GM21576 (cell line): ENCODE results near the gene LSM12.
A peak's percentile ranks its signal among the peaks of the same experiment; 100 is the strongest.
"Not testable (repeated sequence)": the region's sequence is repeated elsewhere in the genome, so short reads cannot be mapped to it uniquely, and the experiment has no call there.

Experiments used
- ATAC-seq: cut with Tn5 transposase; IDR thresholded peaks from one replicate; pipeline ENCODE4 v1.9.1; 2021; ENCODE audit warnings: mild to moderate bottlenecking, moderate library complexity; ENCODE audit not compliant: unreplicated experiment

LSM12 gene

GRCh38 chr17:44066204-44066930 is at the start of gene LSM12:
TSS of gene LSM12 (minus strand) at chr17:44066671. CDS start at chr17:44066587, 84 bp downstream.
- ATAC-seq: peak; percentile 54

GRCh38 chr17:44115585-44116415 is 49.3 kb upstream of the LSM12 start:
- ATAC-seq: no peak

DNA sequence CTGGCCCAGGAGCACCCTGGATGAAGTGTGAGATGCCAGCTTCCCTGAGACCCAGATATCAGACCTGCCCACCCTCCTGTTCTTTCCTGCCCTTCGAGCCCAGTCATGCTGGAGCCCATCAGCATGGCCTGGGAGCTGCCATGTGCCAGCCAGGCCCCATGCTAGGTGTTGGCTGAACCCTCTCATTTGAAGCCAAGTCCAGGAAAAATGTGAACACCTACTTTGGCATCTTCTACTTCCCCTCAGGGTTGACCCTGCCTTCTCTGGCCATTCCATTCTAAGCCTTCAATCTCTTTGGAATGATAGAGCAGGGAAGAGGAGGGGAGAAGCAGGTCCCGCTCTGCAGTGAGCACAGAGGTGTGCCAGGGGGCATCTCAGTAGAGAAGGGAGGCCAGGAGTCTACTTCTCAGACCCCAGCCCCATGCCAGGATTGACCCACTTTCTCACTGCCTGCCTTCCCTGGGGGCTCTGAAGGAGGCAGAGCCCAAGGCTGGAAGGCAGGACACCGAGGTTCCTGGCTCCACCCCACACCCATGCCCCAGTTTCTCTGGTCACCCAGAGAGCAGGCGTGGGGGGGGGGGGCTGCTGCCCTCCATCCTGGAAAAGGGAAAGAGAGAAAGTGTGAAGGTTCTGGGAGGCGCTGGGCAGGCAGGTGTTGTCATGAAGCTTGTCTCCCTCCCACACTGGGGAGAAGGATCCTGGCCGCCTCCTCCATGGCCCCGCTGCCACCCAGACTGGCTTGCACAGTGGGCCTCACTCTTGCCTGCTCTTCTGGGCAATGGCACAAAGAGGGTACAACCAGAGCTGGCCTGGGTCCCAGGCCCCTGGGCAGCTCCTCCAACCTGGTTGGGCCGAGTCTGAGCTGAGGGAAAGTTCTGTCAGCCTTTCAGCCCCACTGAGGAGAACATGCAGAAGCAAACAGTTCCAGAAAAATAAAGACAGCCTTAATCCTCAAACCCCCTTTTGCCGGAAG is 47.7 kb upstream of the LSM12 start:
- ATAC-seq: no peak

DNA sequence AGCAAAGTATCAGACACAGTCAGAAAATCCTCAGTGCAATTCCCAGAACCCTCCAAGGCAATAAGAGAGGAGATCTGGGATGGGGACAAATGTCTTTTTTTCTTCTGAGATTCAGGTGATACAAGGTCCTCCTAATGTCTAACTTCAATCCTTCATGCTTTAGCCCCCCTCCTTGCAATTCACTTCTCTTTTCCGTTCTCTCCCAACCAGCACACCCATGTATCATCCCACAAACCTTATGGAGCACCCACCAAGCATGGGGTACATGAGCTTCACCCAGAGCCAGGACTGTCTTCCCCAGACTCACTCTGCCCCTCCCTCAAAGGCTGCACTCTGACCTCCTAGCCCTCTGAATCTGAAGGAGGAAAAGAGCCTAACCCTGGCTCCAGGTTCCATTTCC is 46.9 kb upstream of the LSM12 start:
- no peak for ATAC-seq

DNA sequence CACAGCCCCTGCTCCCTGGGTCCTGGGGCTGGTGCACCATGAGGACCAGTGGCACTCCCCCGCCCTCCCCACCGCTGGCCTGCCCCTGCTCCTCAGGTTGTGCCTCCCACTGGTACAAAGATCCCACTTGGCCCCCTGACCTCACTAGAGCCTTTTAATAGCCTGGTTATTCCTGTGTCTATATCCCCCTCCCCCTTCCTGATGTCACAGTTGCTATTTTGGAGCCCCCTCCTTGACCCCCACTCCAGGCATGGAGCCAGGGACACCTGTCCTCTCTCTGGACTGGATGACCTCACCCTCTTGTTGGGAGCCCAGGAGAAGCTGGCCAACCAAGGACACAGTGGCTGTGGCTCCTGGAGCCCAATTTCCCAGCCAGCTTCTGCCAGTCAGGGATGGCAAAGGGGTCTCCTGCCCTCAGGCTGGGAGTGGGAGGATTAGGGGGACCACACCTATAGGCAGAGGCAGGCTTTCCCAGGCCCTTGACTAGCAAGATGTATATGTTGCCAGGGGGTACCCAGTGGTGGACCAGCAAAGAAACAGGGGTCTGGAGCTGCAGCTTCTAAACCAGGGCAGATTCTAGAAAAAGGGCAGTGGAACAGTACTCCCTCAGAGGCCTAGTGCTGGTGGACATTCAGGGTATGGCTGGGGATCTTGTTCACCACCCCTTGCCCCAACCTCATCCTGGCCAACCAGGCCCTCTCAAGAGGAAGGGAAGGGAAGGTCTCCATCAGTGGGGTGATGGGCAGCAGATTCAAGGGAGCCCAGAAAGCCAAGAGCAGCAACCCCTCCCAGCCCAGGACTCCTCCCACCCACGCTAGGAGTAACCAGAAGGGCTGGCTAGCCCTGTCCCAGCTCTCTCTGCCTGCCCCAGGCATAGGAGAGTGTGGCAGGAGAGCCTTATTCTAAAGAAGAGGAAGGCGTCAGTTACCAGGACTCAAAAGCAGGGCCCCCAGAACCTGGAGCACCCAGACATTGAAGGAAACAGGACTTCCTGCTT is 46.1 kb upstream of the LSM12 start:
- no peak for ATAC-seq

GRCh38 chr17:44111777-44112176 is 45.3 kb upstream of the LSM12 start:
- ATAC-seq: no peak

GRCh38 chr17:44110823-44111633 is 44.6 kb upstream of the LSM12 start:
- peak; percentile 54 for ATAC-seq

- no peak for ATAC-seq
Observed at GRCh38 chr17:44110011-44110686, 43.7 kb upstream of the LSM12 start.

DNA sequence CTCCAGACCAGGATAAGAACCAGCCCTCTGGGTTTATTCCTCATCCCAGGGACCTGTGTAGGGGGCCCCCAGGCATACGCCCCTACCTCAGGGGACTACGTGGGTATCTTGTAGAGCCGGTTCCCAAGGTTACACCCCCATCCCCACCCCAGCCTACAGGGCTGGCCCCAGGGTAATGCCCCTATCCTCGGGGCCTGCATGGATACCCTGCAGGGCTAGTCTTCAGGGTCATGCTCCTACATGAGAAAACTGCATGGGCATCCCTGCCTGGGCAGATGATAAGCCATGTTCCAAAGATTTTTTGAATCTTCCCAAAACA is 42.8 kb upstream of the LSM12 start:
- no peak for ATAC-seq

DNA sequence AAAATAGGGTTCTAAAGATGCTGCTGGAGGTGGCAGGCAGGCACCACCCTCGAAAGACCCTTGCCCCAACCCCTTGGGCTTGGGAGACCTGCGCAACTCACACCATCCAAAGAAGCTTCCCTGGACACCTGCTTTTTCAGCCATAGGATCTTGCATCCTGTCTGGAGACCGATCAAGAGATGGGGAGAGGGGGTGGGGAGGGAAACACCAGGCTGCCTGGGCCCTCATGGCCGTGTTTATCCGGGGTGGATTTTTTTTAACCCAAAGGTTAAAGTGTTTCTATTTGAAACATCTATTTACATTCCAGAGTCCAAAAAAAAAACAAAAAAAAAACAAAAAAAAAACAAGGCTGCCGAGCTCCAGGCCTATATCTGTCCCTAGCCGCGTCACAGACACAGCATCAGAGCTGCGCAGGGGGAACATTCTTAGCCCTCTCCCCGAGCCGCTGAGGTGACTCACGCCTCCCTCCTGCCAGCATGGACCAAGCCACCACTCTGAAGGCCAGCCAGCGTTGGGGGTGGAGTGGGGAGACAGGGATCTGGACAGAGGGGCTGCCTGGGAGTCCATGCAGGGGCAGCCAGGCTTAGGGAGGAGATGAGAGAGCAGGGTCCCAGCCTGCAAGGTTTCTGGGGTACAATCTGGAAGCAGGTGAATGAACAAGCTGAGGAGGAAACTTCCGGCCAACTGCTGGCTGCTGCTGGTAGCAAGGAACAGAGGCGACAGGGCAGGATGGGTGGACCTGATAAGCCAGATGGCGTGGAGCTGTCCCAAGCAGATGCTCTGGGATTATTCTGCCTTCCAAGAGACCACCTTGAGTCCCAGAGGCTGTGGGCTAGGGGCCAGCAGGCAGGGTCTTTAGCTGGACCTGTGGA is 42.2 kb upstream of the LSM12 start:
- ATAC-seq: no peak

DNA sequence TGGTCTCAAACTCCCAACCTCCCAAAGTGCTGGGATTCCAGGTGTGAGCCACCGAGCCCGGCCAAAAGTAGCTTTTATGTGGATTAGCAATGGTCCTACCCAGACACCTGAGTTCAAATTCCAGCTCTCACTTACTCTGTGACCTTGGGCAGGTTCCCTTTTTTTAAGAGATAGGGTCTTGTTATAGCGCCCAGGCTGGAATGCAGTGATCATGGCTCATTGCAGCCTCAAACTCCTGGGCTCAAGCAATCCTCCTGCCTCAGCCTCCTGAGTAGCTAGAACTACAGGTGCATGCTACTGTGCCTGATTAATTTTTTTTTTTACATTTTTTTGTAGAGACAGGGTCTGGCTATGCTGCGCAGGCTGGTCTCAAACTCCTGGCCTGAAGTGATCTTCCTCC is 40.3 kb upstream of the LSM12 start:
- no peak for ATAC-seq

- no peak for ATAC-seq
Observed at GRCh38 chr17:44105941-44106340, 39.5 kb upstream of the LSM12 start.

GRCh38 chr17:44105483-44105882 is 39.0 kb upstream of the LSM12 start:
- ATAC-seq: no peak

- ATAC-seq: no peak
Observed at GRCh38 chr17:44102849-44103622, 36.6 kb upstream of the LSM12 start.

GRCh38 chr17:44101858-44102257 is 35.4 kb upstream of the LSM12 start:
- ATAC-seq: not testable (repeated sequence)

DNA sequence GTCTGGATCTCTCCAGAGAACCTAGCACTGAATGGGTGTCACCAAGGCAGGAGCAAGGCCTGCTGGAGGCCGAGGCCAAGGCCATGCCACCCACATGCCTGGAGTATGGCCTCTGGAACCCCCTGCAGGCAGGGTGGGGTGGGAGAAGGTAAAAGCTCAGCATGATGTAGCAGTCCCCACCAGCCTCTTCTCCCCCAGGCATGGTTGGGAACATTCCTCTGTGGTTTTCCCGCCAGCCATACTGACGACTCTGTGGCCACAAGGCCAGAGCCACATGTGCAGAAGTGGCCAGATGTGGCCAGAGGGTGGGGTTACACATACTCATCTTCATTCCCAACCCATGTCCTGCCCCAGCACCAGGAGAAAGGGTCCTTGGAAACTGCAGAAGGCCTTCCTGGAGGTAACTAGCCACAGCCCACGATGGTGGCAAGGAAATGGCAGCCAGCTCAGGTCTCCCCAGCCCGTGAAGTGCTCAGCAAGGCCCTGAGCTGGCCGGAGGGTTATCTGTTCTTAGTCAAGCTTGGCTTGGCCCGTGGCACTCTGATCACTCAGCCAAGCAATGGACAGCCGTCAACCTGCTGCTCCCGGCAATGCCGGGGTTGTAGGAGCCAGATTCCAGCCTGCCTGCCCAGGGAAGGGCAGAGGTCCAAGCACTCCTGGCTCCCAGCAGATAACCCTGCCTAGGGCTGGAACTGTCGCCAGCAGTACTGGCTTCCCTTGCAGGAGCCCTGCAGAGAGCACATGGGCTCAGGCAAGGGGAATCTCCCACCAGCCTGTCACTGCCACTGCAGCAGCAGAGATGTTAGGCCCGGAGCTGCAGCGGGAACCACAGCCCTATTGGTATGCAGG is 30.9 kb upstream of the LSM12 start:
- no peak for ATAC-seq
